SK-N-SH treated with all-trans-retinoic acid at 6 μM for 48 hours (cell line): ENCODE measurements around the gene PLCB3.

Experiments used
- ATAC-seq: fragments of 200-7000 bp; cut with Tn5 transposase; 3 replicates; pipeline ENCODE4 v1.9.1; 2020; ENCODE audit warnings: mild to moderate bottlenecking, moderate library complexity
- ARNTL ChIP-seq: fragments of 450-650 bp; formaldehyde crosslinking; IDR thresholded peaks from 2 replicates; pipeline ENCODE4 v1.5.0; 2020; ENCODE audit warnings: low read depth, mild to moderate bottlenecking, moderate library complexity, borderline replicate concordance
- CREB5 ChIP-seq: fragments of 250-450 bp; sonication (Bioruptor Pico); IDR thresholded peaks from 2 replicates; pipeline ENCODE4 v1.5.1; 2020; ENCODE audit warnings: low read depth, mild to moderate bottlenecking, moderate library complexity
- CSDC2 ChIP-seq: fragments of 250-450 bp; sonication (Bioruptor Pico); IDR thresholded peaks from 2 replicates; pipeline ENCODE4 v1.5.0; 2020; ENCODE audit warnings: mild to moderate bottlenecking, moderate library complexity
- CSRNP3 ChIP-seq: fragments of 250-450 bp; sonication (Bioruptor Pico); IDR thresholded peaks from 2 replicates; pipeline ENCODE4 v1.5.1; 2021; ENCODE audit warnings: mild to moderate bottlenecking, moderate library complexity
- GLIS3 ChIP-seq: fragments of 250-450 bp; sonication (Bioruptor Pico); IDR thresholded peaks from 2 replicates; pipeline ENCODE4 v1.5.0; 2020; ENCODE audit warnings: mild to moderate bottlenecking, moderate library complexity
- ISL1 ChIP-seq: fragments of 250-450 bp; sonication (Bioruptor Pico); IDR thresholded peaks from 2 replicates; pipeline ENCODE4 v2.1.2; 2022; ENCODE audit warnings: mild to moderate bottlenecking, moderate library complexity
- OSR1 ChIP-seq: fragments of 250-450 bp; sonication (Bioruptor Pico); IDR thresholded peaks from 2 replicates; pipeline ENCODE4 v1.8.0; 2022; ENCODE audit warnings: moderate library complexity, mild to moderate bottlenecking, inconsistent platforms
- POU6F1 ChIP-seq: fragments of 250-450 bp; sonication (Bioruptor Pico); IDR thresholded peaks from 2 replicates; pipeline ENCODE4 v1.8.0; 2021; ENCODE audit warnings: low read depth, mild to moderate bottlenecking, moderate library complexity, borderline replicate concordance
- PPARA ChIP-seq: fragments of 250-450 bp; sonication (Bioruptor Pico); IDR thresholded peaks from 2 replicates; pipeline ENCODE4 v1.5.0; 2020; ENCODE audit warnings: mild to moderate bottlenecking, borderline replicate concordance
- RARB ChIP-seq: fragments of 250-450 bp; sonication (Bioruptor Pico); IDR thresholded peaks from 2 replicates; pipeline ENCODE4 v1.8.0; 2021; ENCODE audit warnings: mild to moderate bottlenecking, moderate library complexity
- SNAI2 ChIP-seq: fragments of 250-450 bp; sonication (Bioruptor Pico); IDR thresholded peaks from 2 replicates; pipeline ENCODE4 v1.5.0; 2020; ENCODE audit warnings: mild to moderate bottlenecking, moderate library complexity
- TOX ChIP-seq: fragments of 250-450 bp; sonication (Bioruptor Pico); IDR thresholded peaks from 2 replicates; pipeline ENCODE4 v1.8.0; 2021; ENCODE audit warnings: mild to moderate bottlenecking, moderate library complexity, borderline replicate concordance
- TSHZ2 ChIP-seq: fragments of 250-450 bp; sonication (Bioruptor Pico); IDR thresholded peaks from 2 replicates; pipeline ENCODE4 v1.5.0; 2020; ENCODE audit warnings: mild to moderate bottlenecking, moderate library complexity
- ZC3H10 ChIP-seq: fragments of 250-450 bp; sonication (Bioruptor Pico); IDR thresholded peaks from 2 replicates; pipeline ENCODE4 v1.5.1; 2021; ENCODE audit warnings: mild to moderate bottlenecking, moderate library complexity
- ZNF565 ChIP-seq: fragments of 450-650 bp; formaldehyde crosslinking; conservative IDR thresholded peaks from 2 replicates; pipeline ENCODE4 v1.5.0; 2020; ENCODE audit warnings: low read depth, mild to moderate bottlenecking, moderate library complexity
- ZNF70 ChIP-seq: fragments of 450-650 bp; formaldehyde crosslinking; IDR thresholded peaks from 2 replicates; pipeline ENCODE4 v1.5.0; 2020; ENCODE audit warnings: mild to moderate bottlenecking, moderate library complexity
- ZNF8 ChIP-seq: fragments of 450-650 bp; formaldehyde crosslinking; IDR thresholded peaks from 2 replicates; pipeline ENCODE4 v1.5.0; 2020; ENCODE audit warnings: mild to moderate bottlenecking, moderate library complexity

PLCB3 gene

DNA sequence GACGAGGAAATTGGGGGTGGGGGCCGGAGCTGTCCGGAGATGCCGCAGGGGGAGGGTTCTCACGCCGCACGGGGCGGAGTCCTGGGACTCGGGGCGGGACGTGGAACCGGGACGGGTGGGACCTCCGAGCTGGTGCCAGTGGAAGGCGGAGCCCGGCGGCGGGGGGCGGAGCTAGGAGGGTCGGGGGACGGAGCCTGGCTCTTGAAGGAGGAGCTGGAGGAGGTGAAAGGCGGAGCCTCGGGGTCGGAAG lies 10.2 kb upstream of the PLCB3 start:
- peak; percentile 82 for ATAC-seq
- TF ChIP-seq CSDC2: no peak
- no peak for TF ChIP-seq CREB5 (CRISPR knock-in tag)
- TF ChIP-seq PPARA (CRISPR knock-in tag): no peak
- no peak for TF ChIP-seq ZNF70 (CRISPR knock-in tag)
- no peak for TF ChIP-seq TSHZ2 (CRISPR knock-in tag)
- no peak for TF ChIP-seq RARB (CRISPR knock-in tag)
- TF ChIP-seq ZNF8: no peak
- TF ChIP-seq SNAI2 (CRISPR knock-in tag): no peak

DNA sequence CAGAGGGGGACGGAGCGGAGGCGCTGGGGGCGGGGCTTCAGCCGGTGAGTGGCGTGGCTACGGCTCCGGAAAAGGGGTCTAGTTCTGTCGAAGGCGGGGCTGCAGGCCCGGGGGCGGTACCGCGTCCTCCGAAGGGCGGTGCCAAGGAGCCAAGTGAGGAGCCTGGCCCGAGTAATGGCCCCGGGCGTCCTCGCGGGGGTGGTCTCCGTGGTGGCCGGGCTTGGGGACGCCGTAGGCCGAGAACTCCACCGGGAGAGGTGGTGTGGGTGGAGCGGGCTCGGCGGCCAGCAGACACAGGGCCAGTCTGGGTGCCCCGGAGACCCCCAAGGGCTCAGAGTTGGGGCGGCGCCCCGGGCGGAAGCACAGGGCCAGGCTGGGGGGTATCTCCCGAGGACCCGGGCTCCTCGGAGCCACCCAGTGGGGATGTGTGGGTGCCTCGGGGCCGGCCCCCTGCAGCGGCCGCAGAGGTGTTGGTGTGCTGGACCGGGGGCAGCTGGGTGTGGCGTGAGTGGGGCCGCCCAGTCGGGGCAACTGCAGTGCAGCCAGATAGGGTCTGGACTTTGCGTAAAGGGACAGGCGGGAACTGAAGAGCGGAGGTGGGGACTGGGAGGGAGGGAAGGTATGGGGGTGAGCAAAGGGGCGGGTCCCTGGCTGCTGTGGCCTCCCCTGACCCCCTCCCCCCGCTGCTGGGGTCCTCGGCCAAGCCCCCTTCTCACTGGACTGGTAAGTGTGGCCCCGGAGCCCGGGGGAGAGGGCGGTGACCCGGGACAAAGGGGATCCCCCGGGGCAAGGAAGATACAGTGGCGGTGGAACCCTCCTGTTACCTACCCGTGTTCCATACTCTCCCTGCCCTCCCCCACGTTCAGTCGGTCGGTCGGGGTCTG lies 9.6 kb upstream of the PLCB3 start:
- TF ChIP-seq POU6F1 (no peak), GLIS3 (no peak; the same call in 1 of the 2 replicates), CSRNP3 (CRISPR knock-in tag) (0 out of 2 replicates have a peak, but pooled peaks have one; percentile 43)
- TF ChIP-seq, all 23 proteins: peak for 1
- ATAC-seq: peak; percentile 83

DNA sequence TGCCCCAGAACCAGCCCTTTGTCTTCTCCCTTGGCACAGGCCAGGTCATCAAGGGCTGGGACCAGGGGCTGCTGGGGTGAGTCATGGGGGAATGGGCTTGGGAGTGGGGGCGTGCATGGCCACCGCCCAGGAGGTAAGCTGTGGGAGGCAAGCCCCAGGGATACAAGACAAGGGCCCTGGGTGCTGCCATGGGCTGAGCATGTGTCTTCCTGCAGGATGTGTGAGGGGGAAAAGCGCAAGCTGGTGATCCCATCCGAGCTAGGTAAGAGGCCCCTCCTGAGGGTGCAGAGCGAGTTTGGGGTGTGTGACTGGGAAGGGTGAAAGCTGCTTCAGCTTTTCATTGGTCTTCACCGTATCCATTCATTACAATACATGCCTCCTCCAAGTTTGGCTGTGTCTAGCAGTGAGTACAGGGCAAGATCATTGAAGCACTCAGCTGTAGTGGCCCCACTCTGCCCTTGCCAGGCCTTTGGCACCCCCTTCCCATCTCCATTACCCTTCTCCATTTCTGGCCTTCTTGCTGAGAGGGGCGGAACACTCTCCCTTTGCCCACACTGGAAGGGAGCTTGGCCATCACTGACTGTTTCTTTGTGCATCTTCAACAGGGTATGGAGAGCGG lies 8.0 kb upstream of the PLCB3 start:
- TF ChIP-seq ZNF8: no peak
- no peak for TF ChIP-seq ARNTL
- no peak for TF ChIP-seq ZNF565 (CRISPR knock-in tag)
- no peak for TF ChIP-seq ISL1
- TF ChIP-seq TSHZ2 (CRISPR knock-in tag): no peak
- no peak for TF ChIP-seq OSR1
- ATAC-seq: no peak

DNA sequence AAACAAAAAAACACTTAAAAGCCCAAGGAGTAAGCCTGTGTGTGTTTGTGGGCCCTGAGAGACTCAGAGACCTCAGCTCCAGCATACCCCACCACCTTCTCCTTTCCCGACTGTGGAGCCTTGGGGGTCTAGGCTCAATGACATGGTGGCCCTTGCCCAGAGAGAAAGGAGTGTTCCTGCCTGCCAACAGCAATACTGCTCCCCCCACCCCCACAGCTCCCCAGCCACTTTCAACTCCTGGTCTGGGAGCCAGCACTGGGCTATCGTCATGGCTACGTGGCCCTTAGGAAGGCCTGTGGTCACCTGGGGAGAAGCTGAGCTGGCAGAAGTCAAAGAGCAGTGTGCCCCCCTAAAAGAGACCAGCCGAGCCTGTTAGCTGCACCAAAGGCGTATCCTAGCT lies 7.2 kb upstream of the PLCB3 start:
- TF ChIP-seq POU6F1 (no peak), PPARA (CRISPR knock-in tag) (no peak), CSDC2 (no peak), ISL1 (no peak), CSRNP3 (CRISPR knock-in tag) (no peak), ARNTL (no peak), ZNF565 (CRISPR knock-in tag) (no peak), TOX (CRISPR knock-in tag) (no peak), CREB5 (CRISPR knock-in tag) (no peak), GLIS3 (no peak), OSR1 (no peak), ZNF8 (no peak), ZC3H10 (CRISPR knock-in tag) (no peak)
- TF ChIP-seq, all 23 proteins: peak for 0

More for the DNA sequence above, 7.2 kb upstream of the PLCB3 start:
- no peak for ATAC-seq
